ENCODE data around the gene SMIM45.

GRCh38 chr22:41923595-41924276 lies 28.2 kb upstream of the SMIM45 start:
- no peak for TF ChIP-seq EP300 (IDR thresholded peaks at IDR 0.05)
- no peak for TF ChIP-seq CTCF (IDR thresholded peaks at IDR 0.05)
- no peak for TF ChIP-seq POLR2A (IDR thresholded peaks at IDR 0.05)
